ENCODE results near the gene TBPL1.
A peak's percentile ranks its signal among the peaks of the same experiment; 100 is the strongest.

Gene TBPL1

DNA sequence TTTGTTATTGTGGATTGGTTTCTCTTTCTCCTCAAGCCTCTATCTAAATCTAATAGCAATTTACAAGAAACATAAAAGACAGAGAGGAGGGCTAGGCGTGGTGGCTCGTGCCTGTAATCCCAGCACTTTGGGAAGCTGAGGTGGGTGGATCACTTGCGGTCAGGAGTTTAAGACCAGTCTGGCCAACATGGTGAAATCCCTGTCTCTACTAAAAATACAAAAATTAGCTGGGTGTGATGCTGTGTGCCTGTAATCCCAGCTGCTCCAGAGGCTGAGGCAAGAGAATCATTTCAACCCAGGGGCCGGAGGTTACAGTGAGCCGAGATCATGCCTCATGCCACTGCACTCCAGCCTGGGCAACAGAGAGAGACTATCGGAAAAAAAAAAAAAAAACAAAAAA lies 52.8 kb downstream of the TBPL1 start:
- no peak for DNase-seq (ENCODE audit: low read depth in 2 of 2)

DNA sequence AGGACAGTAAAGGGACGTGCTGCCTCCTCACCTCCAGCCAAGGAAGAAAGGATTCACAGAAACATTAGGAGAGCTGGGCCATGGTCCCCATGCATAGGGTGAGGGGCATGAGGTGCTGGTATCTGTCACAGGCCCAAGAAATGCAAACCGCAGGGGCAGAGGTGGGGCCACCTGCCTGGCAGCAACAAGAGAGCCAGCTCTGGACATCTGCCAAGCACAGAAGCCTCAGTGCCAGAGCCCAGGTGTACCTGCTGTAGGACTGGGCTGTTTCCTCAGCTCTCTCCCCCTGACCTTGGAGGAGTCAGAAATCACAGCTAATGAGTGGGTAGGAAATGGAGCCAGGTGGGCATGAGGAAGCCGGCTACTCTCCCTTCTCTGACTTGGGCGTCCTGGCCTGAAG lies 54.1 kb downstream of the TBPL1 start:
- DNase-seq (ENCODE audit: low read depth in 2 of 2): no peak

DNA sequence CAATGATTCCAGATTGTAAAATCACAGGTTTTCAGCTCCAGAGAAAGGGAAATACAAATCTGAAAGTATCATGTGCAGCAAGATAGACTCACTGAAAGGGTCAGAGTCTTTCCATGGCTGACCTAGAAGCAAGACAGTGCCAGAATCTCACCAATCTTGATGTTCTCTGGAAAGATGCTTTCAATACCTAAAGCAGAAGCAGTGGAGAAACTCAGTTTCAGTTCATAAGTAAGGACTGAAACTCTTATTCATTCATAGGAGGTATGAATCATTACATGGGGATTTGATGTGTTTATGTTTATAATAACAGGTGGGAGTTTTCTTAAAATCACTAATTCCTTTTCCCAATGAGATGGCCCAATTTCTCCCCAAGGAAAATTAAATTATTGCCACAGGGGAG lies 56.9 kb downstream of the TBPL1 start:
- no peak for DNase-seq (ENCODE audit: low read depth in 2 of 2)

GRCh38 chr6:134010400-134010799 lies 57.4 kb downstream of the TBPL1 start:
- no peak for DNase-seq (ENCODE audit: low read depth in 2 of 2)

GRCh38 chr6:134010974-134011373 lies 58.0 kb downstream of the TBPL1 start:
- no peak for DNase-seq (ENCODE audit: low read depth in 2 of 2)

DNA sequence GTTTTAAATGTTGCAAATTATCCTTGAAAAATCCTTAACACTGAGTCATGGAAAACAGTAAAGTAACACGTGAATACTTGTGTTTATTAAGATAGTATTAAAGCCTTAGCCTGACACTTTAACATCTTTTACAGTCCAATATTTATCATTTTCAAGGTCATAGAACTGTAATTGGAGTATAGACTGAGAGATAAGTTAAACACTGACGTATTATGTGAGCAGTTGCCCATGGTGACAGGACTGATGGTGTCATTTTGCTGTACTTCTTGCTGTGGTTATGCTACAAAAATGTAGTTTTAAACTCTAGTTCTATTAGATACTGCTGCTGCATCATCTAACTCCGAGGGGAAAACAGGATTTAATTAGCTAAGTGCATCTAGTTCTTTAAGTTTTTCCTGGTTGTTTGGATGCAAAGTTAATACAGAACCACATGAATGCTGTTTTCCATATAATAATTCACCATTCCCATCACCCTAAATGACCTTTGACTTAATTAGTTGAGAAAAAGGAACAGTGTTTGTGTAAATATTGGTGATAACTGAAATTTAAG lies 61.6 kb downstream of the TBPL1 start:
- no peak for DNase-seq (ENCODE audit: low read depth in 2 of 2)

DNA sequence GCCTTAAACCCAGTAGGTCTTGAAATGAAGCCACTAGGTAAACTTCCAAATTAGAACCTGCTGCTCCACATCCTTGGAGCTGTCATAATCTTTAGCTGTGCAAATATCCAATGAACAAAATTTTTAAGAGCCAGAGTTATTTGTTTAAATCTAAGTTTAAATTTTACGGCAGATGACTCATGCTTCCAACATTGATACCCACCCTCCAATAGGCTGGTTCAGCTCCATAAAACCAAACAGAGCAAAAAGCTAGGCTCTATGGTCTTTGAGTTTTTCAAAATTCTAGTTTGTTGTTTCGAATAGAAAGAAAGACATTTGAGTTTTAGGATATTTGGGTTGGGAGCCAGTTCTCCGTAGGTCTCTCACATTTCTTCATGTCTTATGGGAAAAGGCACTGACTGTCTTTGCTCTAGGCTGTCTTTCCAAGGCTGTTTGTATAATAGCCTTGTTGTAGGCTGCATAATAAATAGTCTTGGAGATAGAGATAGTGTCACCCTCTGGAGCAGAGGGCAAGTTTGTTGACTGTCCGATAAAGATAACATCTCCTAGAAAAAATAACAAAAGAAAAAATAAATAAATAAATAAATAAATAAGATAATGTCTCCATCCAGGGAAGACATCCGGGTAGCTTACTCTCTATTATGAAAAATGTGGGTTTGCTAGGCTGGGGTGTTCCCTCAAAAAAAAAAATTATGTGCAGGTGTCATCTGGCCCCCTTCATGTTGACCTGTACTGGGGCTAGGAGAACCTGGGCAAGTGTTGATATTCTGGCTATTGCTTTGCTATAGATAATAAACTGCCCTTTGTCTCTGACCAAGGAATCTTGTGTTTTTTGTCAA lies 62.9 kb downstream of the TBPL1 start:
- DNase-seq (ENCODE audit: low read depth in 2 of 2): no peak

GRCh38 chr6:134016558-134016814 lies 63.5 kb downstream of the TBPL1 start:
- DNase-seq (ENCODE audit: low read depth in 2 of 2): no peak

GRCh38 chr6:134020071-134020470 lies 67.0 kb downstream of the TBPL1 start:
- DNase-seq (ENCODE audit: low read depth in 2 of 2): no peak

GRCh38 chr6:134020543-134020942 lies 67.5 kb downstream of the TBPL1 start:
- DNase-seq (ENCODE audit: low read depth in 2 of 2): no peak

DNA sequence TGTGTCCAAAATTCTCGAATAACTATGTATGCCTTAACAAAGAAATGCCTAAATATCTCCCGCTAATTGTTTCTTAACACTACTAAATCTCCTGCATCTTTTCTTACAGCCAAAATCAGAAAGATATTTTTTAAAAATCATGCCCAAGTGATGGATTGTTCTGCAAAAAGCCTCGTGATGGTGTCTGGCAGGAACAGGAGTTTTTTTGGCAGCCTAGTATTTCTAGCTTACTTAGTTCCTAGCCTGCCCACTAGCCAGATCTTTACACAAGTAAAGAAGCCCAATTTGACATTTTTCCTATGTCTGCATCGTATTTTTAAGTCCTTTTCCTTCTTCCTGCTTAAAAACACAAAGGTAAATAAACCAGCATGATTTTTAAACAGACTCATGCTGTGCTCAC lies 67.9 kb downstream of the TBPL1 start:
- no peak for DNase-seq (ENCODE audit: low read depth in 2 of 2)

DNA sequence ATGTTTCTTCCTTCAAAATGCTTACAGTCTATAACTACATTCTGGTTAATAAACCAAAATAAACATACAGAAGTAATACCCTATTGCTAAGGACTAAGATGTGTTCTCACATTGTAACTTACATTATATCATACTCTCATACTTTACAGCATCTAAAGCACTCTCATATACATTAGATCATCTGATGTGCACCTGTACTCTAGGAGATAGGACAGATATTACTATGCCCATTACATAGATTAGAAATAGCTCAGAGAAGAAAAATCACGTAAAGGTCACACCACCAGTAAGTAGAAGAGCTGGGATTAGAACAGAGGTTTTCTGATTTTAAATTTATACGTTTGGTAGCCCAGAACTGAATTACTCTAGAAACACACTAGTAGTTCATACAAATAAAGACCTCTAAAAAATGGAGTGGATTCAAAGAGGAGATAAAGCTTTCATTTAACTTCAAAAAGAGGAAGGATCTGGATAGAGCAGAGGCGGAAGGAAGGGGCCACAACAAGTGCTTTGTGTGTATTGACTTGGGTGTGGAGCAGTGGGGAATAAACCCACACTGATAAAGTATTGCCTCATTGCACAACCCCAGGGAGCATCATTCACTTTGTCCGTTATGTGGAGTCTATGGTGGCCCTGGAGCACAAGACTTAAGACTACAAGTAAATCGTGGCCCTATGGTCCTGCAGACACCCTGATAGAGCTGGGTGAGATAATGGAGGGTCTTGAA lies 68.5 kb downstream of the TBPL1 start:
- DNase-seq (ENCODE audit: low read depth in 2 of 2): no peak

DNA sequence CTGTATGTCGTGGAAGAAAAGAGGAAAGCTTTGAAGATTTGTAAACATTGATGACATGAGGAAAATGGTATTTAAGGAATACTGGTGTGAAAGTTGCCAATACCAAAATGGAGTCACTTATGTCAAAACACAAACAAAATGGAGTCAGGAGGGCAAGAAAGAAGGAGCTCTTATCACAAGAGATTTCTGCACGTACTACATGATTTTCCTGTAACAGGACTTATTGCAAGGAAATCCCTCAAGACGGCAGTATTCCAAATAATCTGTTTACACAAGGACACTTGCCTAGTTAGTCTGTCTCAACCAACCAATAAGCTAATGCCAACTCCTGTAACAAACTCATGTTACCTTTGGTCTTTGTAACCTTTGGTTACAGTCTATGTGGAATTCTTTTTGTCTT lies 69.6 kb downstream of the TBPL1 start:
- DNase-seq (ENCODE audit: low read depth in 2 of 2): no peak

- DNase-seq (ENCODE audit: low read depth in 2 of 2): no peak
Measured at GRCh38 chr6:134026597-134026996, 73.6 kb downstream of the TBPL1 start.

GRCh38 chr6:134028438-134028837 lies 75.4 kb downstream of the TBPL1 start:
- DNase-seq (ENCODE audit: low read depth in 2 of 2): no peak

- no peak for DNase-seq (ENCODE audit: low read depth in 2 of 2)
Measured at GRCh38 chr6:134029495-134030455, 76.8 kb downstream of the TBPL1 start.

GRCh38 chr6:134031696-134032255 lies 78.8 kb downstream of the TBPL1 start:
- peak in 1 of 2 experiments; percentile 6 for DNase-seq (ENCODE audit: low read depth in 2 of 2)

- DNase-seq (ENCODE audit: low read depth in 2 of 2): no peak
Measured at GRCh38 chr6:134034478-134034877, 81.5 kb downstream of the TBPL1 start.

DNA sequence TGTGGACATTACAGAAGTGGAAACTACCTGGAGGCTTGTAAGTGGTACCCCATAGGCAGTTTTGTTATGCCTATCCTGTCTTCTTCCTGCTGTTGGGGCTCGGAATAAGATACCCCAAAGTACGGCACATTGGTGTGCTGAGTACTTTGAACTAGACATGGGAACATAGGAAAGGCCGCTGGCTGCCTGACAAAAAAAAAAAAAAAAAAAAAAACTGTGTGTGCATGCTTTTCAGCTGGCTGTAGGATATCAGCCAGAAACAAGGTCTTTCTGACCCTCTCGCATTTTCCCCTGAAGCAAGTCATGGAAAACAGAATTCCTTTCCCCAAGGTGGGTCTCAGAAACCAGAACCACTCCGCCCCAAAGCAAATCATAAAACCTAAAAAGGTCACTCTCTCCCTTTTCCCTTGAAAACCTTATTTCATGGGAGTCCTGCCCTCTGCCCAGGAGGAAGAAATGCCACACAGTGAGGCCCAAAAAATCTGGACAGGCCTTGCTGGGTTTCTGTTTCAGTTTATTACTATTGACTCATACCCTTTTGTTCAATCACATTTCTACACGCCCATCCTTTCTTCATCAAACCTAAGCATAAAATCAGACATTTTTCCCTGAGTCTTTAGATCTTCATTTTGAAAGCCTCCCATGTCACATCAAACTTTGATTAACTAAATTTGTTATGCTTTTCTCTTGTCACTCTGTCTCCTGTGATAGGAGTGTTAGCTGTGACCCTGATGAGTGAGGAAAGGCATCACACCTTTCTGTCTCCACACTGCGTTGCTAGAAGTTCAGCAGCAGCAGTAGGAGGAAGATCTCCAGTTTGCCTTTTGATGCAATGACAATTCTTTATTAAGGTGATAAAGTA lies 82.2 kb downstream of the TBPL1 start:
- no peak for DNase-seq (ENCODE audit: low read depth in 2 of 2)

GRCh38 chr6:134035823-134036296 lies 82.8 kb downstream of the TBPL1 start:
- DNase-seq (ENCODE audit: low read depth in 2 of 2): no peak

DNA sequence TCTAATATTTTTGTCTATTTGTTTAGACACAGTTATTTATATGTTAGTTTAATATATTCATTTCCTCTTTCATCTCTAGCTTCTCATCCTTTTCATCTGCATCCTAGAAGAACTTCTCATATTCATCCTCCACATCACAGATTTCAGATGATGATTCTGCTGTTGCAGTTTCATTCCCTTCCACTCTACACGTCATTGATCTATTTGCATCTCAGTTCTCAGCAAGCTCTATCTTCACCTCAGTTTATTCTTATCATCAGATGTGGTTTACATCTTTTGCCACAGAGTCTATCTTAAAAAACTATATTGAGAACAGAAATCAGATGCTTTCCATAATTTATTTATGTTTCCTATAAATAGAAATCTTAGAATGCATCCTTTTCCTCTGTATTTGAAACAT lies 86.1 kb downstream of the TBPL1 start:
- no peak for DNase-seq (ENCODE audit: low read depth in 2 of 2)

All from fibroblast of skin of left quadriceps (primary cell).